ENCODE measurements around the gene CACNA2D2. TPM values are rescaled to one million over a fixed set of nuclear protein-coding genes. Genes with fewer than 3 reads are reported as not detected.

CACNA2D2 gene
- total and polyA plus RNA-seq, 2 donors from 2014 or later = 3.6 to 6.0 TPM

GRCh38 chr3:50537421-50538129, 34.1 kb upstream of the CACNA2D2 start:
- Histone ChIP-seq H3K9ac (ENCODE audit: low read length in 3 of 3) (no peak overlapping the region), H3K27me3 (ENCODE audit: control insufficient read depth, insufficient read depth, low read length) (no peaks in the 10 kb centered on the region), H3K4me3 (ENCODE audit: low read length in 3 of 3) (no peak overlapping the region), H3K4me1 (ENCODE audit: control insufficient read depth in 2 of 3, insufficient read depth in 2 of 3, low read depth in 1 of 3, low read length in 3 of 3) (peaks cover 0 to 5% (median 0%) of the 10 kb centered on the region in 3 donors), H3K9me3 (ENCODE audit: control insufficient read depth in 2 of 3, insufficient read depth in 1 of 3, low read length in 3 of 3) (no peaks in the 10 kb centered on the region), H3K36me3 (ENCODE audit: control insufficient read depth in 2 of 3, insufficient read depth in 3 of 3, low read length in 3 of 3) (no peaks in the 10 kb centered on the region), H3K27ac (ENCODE audit: low read depth in 2 of 2, low read length in 2 of 2) (no peak overlapping the region)
- DNase-seq (no peak), FAIRE-seq (no peak)
- TF ChIP-seq CTCF (IDR thresholded peaks at IDR 0.05; ENCODE audit: borderline replicate concordance, extremely low read depth, insufficient read depth) = no peak
- intact Hi-C loops (cut with DNase I) = no loop called here

- Histone ChIP-seq H3K9me3 (ENCODE audit: control insufficient read depth in 2 of 3, insufficient read depth in 1 of 3, low read length in 3 of 3) (no peaks in the 10 kb centered on the region), H3K4me1 (ENCODE audit: control insufficient read depth in 2 of 3, insufficient read depth in 2 of 3, low read depth in 1 of 3, low read length in 3 of 3) (peaks cover 0 to 7% (median 0%) of the 10 kb centered on the region in 3 donors), H3K36me3 (ENCODE audit: control insufficient read depth in 2 of 3, insufficient read depth in 3 of 3, low read length in 3 of 3) (no peaks in the 10 kb centered on the region), H3K27me3 (ENCODE audit: control insufficient read depth, insufficient read depth, low read length) (no peaks in the 10 kb centered on the region), H3K4me3 (ENCODE audit: low read length in 3 of 3) (no peak overlapping the region), H3K27ac (ENCODE audit: low read depth in 2 of 2, low read length in 2 of 2) (no peak overlapping the region), H3K9ac (ENCODE audit: low read length in 3 of 3) (no peak overlapping the region)
- TF ChIP-seq CTCF (IDR thresholded peaks at IDR 0.05; ENCODE audit: borderline replicate concordance, extremely low read depth, insufficient read depth) = no peak
- intact Hi-C loops (cut with DNase I) = no loop called here
- no peak for DNase-seq
- FAIRE-seq = no peak
Measured at GRCh38 chr3:50536471-50537180, 33.2 kb upstream of the CACNA2D2 start.

GRCh38 chr3:50534681-50535330, 31.4 kb upstream of the CACNA2D2 start:
- FAIRE-seq (no peak), DNase-seq (peak in 2 of 5 donors; percentile 48 to 50)
- no peak for TF ChIP-seq CTCF (IDR thresholded peaks at IDR 0.05; ENCODE audit: borderline replicate concordance, extremely low read depth, insufficient read depth)
- intact Hi-C loops (cut with DNase I) = no loop called here
- Histone ChIP-seq H3K27me3 (ENCODE audit: control insufficient read depth, insufficient read depth, low read length) (no peaks in the 10 kb centered on the region), H3K4me3 (ENCODE audit: low read length in 3 of 3) (no peak overlapping the region), H3K9ac (ENCODE audit: low read length in 3 of 3) (no peak overlapping the region), H3K36me3 (ENCODE audit: control insufficient read depth in 2 of 3, insufficient read depth in 3 of 3, low read length in 3 of 3) (no peaks in the 10 kb centered on the region), H3K27ac (ENCODE audit: low read depth in 2 of 2, low read length in 2 of 2) (no peak overlapping the region), H3K4me1 (ENCODE audit: control insufficient read depth in 2 of 3, insufficient read depth in 2 of 3, low read depth in 1 of 3, low read length in 3 of 3) (peaks cover 0 to 7% (median 0%) of the 10 kb centered on the region in 3 donors), H3K9me3 (ENCODE audit: control insufficient read depth in 2 of 3, insufficient read depth in 1 of 3, low read length in 3 of 3) (no peaks in the 10 kb centered on the region)

All from kidney (tissue), 14 donors.